GM23248 (cell line): ENCODE measurements around the gene SPACDR. TPM values are rescaled to one million over a fixed set of nuclear protein-coding genes. Genes with fewer than 3 reads are reported as not detected.

Experiments
- DNase-seq: peaks from one replicate; pipeline ENCODE4 v3.0.0-alpha.2; 2015
- H2AFZ ChIP-seq: fragments of 200-600 bp; sonication (generic); 2 replicates; pipeline ENCODE4 v1.6.1; 2016; ENCODE audit warnings: antibody characterized with exemption
- H3F3A ChIP-seq: fragments of 200-600 bp; sonication (generic); 2 replicates; pipeline ENCODE4 v1.6.1; 2016; ENCODE audit warnings: mild to moderate bottlenecking, antibody characterized with exemption, mixed run types; ENCODE audit not compliant: insufficient read depth
- H3K27ac ChIP-seq: fragments of 200-600 bp; sonication (generic); 2 replicates; pipeline ENCODE4 v1.5.1; 2016; ENCODE audit warnings: mild to moderate bottlenecking
- H3K27me3 ChIP-seq: fragments of 200-600 bp; sonication (generic); replicated peaks from 2 replicates; pipeline ENCODE4 v1.6.1; 2016; ENCODE audit warnings: mild to moderate bottlenecking; ENCODE audit not compliant: insufficient read depth
- H3K36me3 ChIP-seq: fragments of 200-600 bp; sonication (generic); 2 replicates; pipeline ENCODE4 v1.6.1; 2016; ENCODE audit warnings: low read depth, mild to moderate bottlenecking
- H3K4me1 ChIP-seq: fragments of 200-600 bp; sonication (generic); 2 replicates; pipeline ENCODE4 v1.6.1; 2016; ENCODE audit warnings: mild to moderate bottlenecking; ENCODE audit not compliant: insufficient read depth
- H3K4me2 ChIP-seq: fragments of 200-600 bp; sonication (generic); one replicate; pipeline ENCODE4 v1.6.1; 2016; ENCODE audit warnings: mild to moderate bottlenecking; ENCODE audit not compliant: unreplicated experiment
- H3K4me3 ChIP-seq: fragments of 200-600 bp; sonication (generic); 2 replicates; pipeline ENCODE4 v1.5.1; 2016; ENCODE audit warnings: mild to moderate bottlenecking
- H3K79me2 ChIP-seq: fragments of 200-600 bp; sonication (generic); 2 replicates; pipeline ENCODE4 v1.6.1; 2016; ENCODE audit warnings: mild to moderate bottlenecking; ENCODE audit not compliant: insufficient read depth
- H3K9ac ChIP-seq: fragments of 200-600 bp; sonication (generic); 2 replicates; pipeline ENCODE4 v1.6.1; 2016; ENCODE audit warnings: mild to moderate bottlenecking
- H3K9me2 ChIP-seq: fragments of 200-600 bp; sonication (generic); 2 replicates; pipeline ENCODE4 v1.6.1; 2016; ENCODE audit warnings: mixed run types, mild to moderate bottlenecking, moderate library complexity; ENCODE audit not compliant: insufficient read depth
- H3K9me3 ChIP-seq: fragments of 200-600 bp; sonication (generic); one replicate; pipeline ENCODE4 v1.6.1; 2017; ENCODE audit warnings: low read depth
- H4K20me1 ChIP-seq: fragments of 200-600 bp; sonication (generic); 2 replicates; pipeline ENCODE4 v1.6.0; 2016; ENCODE audit not compliant: insufficient read depth
- EZH2 ChIP-seq: fragments of 200-600 bp; sonication (generic); IDR thresholded peaks from 2 replicates; pipeline ENCODE4 v1.6.1; 2018; ENCODE audit warnings: antibody characterized with exemption, mild to moderate bottlenecking; ENCODE audit not compliant: insufficient read depth, poor library complexity, severe bottlenecking
- EZH2phosphoT487 ChIP-seq: fragments of 200-600 bp; sonication (generic); IDR thresholded peaks from 2 replicates; pipeline ENCODE4 v1.6.1; 2018; ENCODE audit warnings: antibody characterized with exemption, moderate library complexity, mild to moderate bottlenecking, low read depth; ENCODE audit not compliant: insufficient read depth
- WGBS, 2 experiments: methylation state at CpG; one replicate each; pipeline ENCODE4 v1.1.6; 2015 to 2017; ENCODE audit warnings: low lambda C conversion rate in 2 of 2, low coverage in 1 of 2; ENCODE audit errors: missing lambda C conversion rate in 2 of 2; 5-methylcytosine and 5-hydroxymethylcytosine counted together
- in situ Hi-C: fragments of 300-500 bp; cut with MboI; formaldehyde crosslinking; loops from 2 replicates; pipeline ENCODE4 v1.15.0; 2020
- polyA plus RNA-seq: library from polyadenylated mRNA; unstranded; fragments of >200 nt; fragmentation: Nextera tagmentation; extraction: Ambion mirVana; gene quantifications from 2 replicates; pipeline ENCODE4 v1.2.1, GENCODE V29; 2016
- total RNA-seq: library from RNA; depleted of rRNA; stranded (reverse); fragments of >200 nt; shearing (Covaris generic); gene quantifications from 2 replicates; pipeline ENCODE4 v1.2.3, GENCODE V29; 2014

SPACDR gene
- total and polyA plus RNA-seq, 2 experiments from 2014 or later = 0.50 TPM; not detected in 1

GRCh38 chr7:100434297-100435144 lies 29.5 kb downstream of the SPACDR start:
- Histone ChIP-seq H3K27me3 (no peaks in the 10 kb centered on the region), H3K4me1 (peaks cover 19% of the 10 kb centered on the region; the same call in 1 of the 2 replicates), H3K4me3 (peak overlapping the region; percentile 97), H3K9me2 (no peaks in the 10 kb centered on the region), H4K20me1 (no peaks in the 10 kb centered on the region), H3K36me3 (peaks cover 3% of the 10 kb centered on the region; the same call in 1 of the 2 replicates), H2AFZ (no peak overlapping the region), H3F3A (peaks cover 36% of the 10 kb centered on the region), H3K9me3 (no peaks in the 10 kb centered on the region), H3K4me2 (peak overlapping the region; percentile 86), H3K79me2 (peaks cover 62% of the 10 kb centered on the region), H3K9ac (peak overlapping the region; percentile 95), H3K27ac (no peak overlapping the region)
- TF ChIP-seq EZH2phosphoT487 (no peak), EZH2 (no peak)
- DNase-seq = no peak
- WGBS, 2 experiments = 82 to 84% methylated on average over 22 of the region's 22 CpGs
- in situ Hi-C loops = no loop called here

GRCh38 chr7:100433592-100434296 lies 30.3 kb downstream of the SPACDR start:
- no peak for DNase-seq
- H3K9me3 ChIP-seq = no peaks in the 10 kb centered on the region
- H4K20me1 ChIP-seq = no peaks in the 10 kb centered on the region
- H2AFZ ChIP-seq = no peak overlapping the region
- no peaks in the 10 kb centered on the region for H3K27me3 ChIP-seq
- WGBS, 2 experiments = 75 to 77% methylated on average over 10 of the region's 10 CpGs
- H3K36me3 ChIP-seq = peaks cover 3% of the 10 kb centered on the region; the same call in 1 of the 2 replicates
- TF ChIP-seq EZH2 = no peak
- TF ChIP-seq EZH2phosphoT487 = no peak
- H3K4me3 ChIP-seq = no peak overlapping the region
- H3K4me2 ChIP-seq = no peak overlapping the region
- H3K4me1 ChIP-seq = peaks cover 19% of the 10 kb centered on the region; the same call in 1 of the 2 replicates
- in situ Hi-C loops = no loop called here
- no peak overlapping the region for H3K9ac ChIP-seq
- no peaks in the 10 kb centered on the region for H3K9me2 ChIP-seq
- no peak overlapping the region for H3K27ac ChIP-seq
- H3F3A ChIP-seq = peaks cover 33% of the 10 kb centered on the region
- peaks cover 62% of the 10 kb centered on the region for H3K79me2 ChIP-seq

- Histone ChIP-seq H3K27me3 (no peaks in the 10 kb centered on the region), H3K4me1 (peaks cover 19% of the 10 kb centered on the region; the same call in 1 of the 2 replicates), H3K4me2 (no peak overlapping the region), H3K79me2 (peaks cover 62% of the 10 kb centered on the region), H3K9me2 (no peaks in the 10 kb centered on the region), H3K9ac (no peak overlapping the region), H3K4me3 (no peak overlapping the region), H2AFZ (no peak overlapping the region), H3F3A (peaks cover 28% of the 10 kb centered on the region), H3K36me3 (peaks cover 3% of the 10 kb centered on the region; the same call in 1 of the 2 replicates), H3K9me3 (no peaks in the 10 kb centered on the region), H4K20me1 (no peaks in the 10 kb centered on the region), H3K27ac (no peak overlapping the region)
- TF ChIP-seq EZH2phosphoT487 (no peak), EZH2 (no peak)
- in situ Hi-C loops = no loop called here
- 46 to 51% methylated on average over 4 of the region's 4 CpGs for WGBS, 2 experiments
- DNase-seq = no peak
Observed at GRCh38 chr7:100433276-100433591, 30.8 kb downstream of the SPACDR start.

GRCh38 chr7:100432621-100433275 lies 31.3 kb downstream of the SPACDR start:
- Histone ChIP-seq H3K27me3 (no peaks in the 10 kb centered on the region), H3K4me1 (peaks cover 19% of the 10 kb centered on the region; the same call in 1 of the 2 replicates), H3K27ac (no peak overlapping the region), H4K20me1 (no peaks in the 10 kb centered on the region), H3F3A (peaks cover 23% of the 10 kb centered on the region), H3K79me2 (peaks cover 62% of the 10 kb centered on the region), H3K9me3 (no peaks in the 10 kb centered on the region), H3K9ac (no peak overlapping the region), H2AFZ (no peak overlapping the region), H3K9me2 (no peaks in the 10 kb centered on the region), H3K36me3 (peaks cover 3% of the 10 kb centered on the region; the same call in 1 of the 2 replicates), H3K4me2 (no peak overlapping the region), H3K4me3 (no peak overlapping the region)
- no peak for DNase-seq
- no peak for TF ChIP-seq EZH2
- in situ Hi-C loops = no loop called here
- WGBS, 2 experiments = 84 to 89% methylated on average over 20 to 21 of the region's 21 CpGs
